CD4-positive, alpha-beta T cell treated with Interleukin-15 for 1 hour (primary cell): Measurements from ENCODE around the gene SLC7A10.
"Not testable (repeated sequence)": the region's sequence is repeated elsewhere in the genome, so short reads cannot be mapped to it uniquely, and the experiment has no call there.

Experiments used
- DNase-seq: peaks from one replicate; pipeline ENCODE4 v3.0.0-alpha.2; 2020

The SLC7A10 gene

GRCh38 chr19:33215438-33216197, 10.0 kb downstream of the SLC7A10 start:
- DNase-seq = no peak

DNA sequence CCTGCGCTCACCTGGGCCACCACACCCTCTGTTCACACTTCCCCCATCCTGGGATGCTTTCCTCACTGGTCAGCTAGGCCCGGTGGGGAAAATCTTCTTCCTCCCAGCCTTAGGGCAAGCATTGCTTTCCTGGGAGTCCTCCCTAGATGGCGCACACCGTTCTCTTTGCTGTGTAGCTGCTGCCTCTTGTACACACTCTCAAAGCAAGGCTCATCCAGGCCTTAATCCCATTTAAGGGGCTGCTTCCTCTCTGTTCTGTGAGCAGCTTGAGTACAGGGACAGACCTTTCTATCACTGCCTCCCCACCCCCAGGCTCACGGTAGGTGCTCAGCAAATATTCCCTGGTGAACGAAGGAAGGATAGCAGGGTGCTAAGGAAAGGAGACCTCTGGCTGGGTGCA, 11.1 kb downstream of the SLC7A10 start:
- DNase-seq = no peak

GRCh38 chr19:33212436-33213172, 13.0 kb downstream of the SLC7A10 start:
- DNase-seq = no peak

DNA sequence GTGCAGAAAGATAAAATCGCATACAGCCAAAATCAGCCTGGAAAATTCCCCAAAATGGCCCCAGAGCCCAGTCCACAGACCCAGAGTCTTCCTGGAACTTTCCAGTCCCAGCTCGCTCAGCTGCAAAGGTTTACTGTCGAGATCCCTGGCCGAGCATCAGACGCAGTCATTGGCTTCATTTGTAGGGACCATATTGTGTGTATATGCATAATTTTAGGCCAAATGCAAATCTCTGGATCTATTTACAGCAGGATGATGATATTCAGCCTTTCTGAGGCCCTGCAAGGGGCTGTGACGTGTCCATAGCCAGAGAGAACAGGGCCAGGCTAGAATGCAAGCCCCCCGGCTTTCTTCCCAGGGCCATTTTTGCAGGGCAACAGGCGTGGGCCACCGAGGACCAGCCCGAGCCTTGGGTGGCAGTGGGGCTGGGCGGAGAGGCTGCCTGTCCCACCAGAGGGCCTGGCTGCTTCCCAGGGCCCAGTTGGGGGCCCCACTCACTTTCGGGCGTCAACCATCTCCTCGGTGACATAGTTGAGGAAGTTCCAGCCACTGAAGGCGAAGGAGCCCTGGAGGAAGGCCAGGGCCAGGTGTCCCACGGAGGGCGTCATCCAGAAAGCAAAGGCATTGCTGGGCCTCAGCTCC, 13.7 kb downstream of the SLC7A10 start:
- DNase-seq = no peak

GRCh38 chr19:33210266-33210940, 15.2 kb downstream of the SLC7A10 start:
- no peak for DNase-seq

- not testable (repeated sequence) for DNase-seq
These were observed 15.8 kb downstream of the SLC7A10 start for GRCh38 chr19:33209850-33210230.

DNA sequence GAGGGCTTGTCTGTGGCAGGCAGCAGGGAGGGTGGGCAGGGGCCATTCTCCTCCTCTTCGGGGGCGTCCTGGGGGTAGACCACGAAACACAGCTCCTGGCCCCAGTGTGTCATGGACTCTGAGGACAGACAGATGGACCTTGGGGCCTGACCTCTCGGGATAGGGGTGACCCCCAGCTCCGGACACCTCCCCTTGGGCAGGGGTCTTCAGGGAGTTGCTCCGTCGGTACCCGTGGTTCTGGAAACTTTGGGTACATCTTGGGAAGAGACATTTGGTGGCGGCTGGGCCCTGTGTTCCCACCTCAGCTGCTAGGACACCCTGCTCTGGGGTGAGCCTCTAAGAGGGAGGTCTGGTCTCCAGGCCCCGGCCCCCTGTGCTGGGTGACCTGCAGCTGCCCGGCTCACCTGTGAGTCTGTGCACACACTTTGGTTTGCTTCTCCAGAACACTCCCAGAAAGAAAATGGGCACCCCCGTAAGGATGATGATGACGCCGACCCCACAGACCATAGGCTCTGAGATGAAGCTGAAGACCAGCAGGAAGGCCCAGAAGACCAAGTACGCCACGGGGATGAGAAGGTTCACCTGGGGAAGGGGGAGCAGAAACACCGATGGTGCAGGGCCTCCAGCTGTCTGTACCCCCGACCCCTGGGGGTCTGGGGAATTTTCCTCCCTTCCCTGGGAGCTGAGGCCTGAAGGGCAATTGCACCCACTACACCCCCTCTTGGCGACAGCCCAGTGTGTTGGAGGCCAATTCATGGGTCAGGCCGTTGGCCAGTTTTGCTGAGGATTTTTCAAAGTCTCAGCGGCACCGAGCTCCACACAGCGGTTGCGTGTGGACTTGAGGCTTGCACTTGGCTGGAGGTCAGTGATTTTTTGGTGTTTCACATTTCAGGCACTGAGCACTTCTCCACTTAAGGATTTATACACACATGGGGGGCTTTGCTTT, 16.5 kb downstream of the SLC7A10 start:
- no peak for DNase-seq

- DNase-seq = no peak
These were observed 17.2 kb downstream of the SLC7A10 start for GRCh38 chr19:33208371-33208895.

DNA sequence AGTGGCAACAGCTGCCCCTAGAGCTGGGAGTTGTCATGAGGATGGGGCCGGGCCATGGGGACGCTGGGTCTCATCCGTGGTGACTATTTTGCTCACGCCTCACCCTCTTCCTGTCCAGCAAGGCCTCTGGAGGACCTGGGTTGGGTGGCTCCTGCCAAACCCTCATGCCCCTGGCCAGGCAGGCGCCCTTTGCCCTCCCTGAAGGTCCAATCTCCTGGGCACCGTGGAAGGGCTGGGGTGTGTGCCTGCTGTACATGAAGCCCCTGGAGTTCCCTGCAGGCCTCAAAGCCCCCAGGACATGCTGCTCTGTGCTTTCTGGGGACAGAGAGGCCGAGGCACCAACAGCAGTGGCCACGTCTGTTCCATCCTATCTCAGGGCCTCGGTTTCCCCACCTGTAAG, 17.7 kb downstream of the SLC7A10 start:
- no peak for DNase-seq

- DNase-seq = no peak
These were observed 18.5 kb downstream of the SLC7A10 start for GRCh38 chr19:33207040-33207620.

DNA sequence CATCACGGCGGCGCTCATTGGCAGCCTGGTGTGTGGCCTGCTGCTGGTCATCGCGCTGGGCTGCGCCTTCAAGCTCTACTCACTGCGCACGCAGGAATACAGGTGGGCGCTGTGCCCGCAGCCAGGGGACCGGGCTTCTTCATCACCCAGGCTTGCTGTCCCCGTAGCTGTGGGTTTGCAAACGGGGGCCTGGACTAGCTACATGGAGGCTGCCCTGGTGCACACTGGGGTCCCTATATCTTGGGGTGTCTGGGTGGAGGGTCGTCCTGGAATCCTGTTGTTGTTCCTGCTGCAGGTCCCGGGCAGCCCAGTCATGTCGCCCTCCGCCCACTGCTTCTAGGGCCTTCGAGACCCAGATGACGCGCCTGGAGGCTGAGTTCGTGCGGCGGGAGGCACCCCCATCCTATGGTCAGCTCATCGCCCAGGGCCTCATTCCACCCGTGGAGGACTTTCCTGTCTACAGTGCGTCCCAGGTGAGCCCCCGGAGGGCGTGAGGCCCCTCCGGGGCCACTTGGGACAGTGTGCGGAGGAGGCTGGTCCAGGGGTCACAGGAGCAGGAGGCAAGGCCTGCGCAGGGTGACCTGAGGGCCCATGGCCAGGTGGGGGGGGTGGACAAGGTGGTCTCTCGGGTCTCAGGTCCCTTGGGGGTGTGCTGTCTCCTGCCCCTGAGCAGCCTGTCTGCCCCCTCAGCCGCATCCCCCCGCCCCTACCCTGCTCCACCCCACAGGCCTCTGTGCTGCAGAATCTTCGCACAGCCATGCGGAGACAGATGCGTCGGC, 19.2 kb downstream of the SLC7A10 start:
- DNase-seq = no peak

DNA sequence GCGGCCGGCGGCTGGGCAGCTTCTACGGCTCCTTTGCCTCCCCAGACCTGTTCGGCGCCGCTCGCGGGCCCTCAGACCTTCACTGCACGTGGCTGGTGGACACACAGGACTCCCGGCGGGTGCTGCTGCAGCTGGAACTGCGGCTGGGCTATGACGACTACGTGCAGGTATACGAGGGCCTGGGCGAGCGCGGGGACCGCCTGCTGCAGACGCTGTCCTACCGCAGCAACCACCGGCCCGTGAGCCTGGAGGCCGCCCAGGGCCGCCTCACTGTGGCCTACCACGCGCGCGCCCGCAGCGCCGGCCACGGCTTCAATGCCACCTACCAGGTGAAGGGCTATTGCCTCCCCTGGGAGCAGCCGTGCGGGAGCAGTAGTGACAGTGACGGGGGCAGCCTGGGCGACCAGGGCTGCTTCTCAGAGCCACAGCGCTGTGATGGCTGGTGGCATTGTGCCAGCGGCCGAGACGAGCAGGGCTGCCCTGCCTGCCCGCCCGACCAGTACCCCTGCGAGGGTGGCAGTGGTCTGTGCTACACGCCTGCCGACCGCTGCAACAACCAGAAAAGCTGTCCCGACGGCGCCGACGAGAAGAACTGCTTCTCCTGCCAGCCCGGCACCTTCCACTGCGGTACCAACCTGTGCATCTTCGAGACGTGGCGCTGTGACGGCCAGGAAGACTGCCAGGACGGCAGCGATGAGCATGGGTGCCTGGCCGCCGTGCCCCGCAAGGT, 20.0 kb downstream of the SLC7A10 start:
- DNase-seq = no peak

DNA sequence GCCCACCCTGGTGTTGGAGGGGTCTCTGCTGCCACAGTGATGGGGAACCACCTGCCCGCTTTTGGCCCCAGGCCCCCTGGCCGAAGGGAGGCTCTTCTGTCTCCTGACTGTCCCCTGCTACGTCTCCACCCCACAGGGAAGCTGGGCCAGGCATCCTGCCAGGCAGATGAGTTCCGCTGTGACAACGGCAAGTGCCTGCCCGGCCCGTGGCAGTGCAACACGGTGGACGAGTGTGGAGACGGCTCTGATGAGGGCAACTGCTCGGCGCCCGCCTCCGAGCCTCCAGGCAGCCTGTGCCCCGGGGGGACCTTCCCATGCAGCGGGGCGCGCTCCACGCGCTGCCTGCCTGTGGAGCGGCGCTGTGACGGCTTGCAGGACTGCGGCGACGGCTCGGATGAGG, 20.5 kb downstream of the SLC7A10 start:
- no peak for DNase-seq

- no peak for DNase-seq
These were observed 21.3 kb downstream of the SLC7A10 start for GRCh38 chr19:33204136-33204973.

GRCh38 chr19:33203529-33203928, 22.1 kb downstream of the SLC7A10 start:
- no peak for DNase-seq

DNA sequence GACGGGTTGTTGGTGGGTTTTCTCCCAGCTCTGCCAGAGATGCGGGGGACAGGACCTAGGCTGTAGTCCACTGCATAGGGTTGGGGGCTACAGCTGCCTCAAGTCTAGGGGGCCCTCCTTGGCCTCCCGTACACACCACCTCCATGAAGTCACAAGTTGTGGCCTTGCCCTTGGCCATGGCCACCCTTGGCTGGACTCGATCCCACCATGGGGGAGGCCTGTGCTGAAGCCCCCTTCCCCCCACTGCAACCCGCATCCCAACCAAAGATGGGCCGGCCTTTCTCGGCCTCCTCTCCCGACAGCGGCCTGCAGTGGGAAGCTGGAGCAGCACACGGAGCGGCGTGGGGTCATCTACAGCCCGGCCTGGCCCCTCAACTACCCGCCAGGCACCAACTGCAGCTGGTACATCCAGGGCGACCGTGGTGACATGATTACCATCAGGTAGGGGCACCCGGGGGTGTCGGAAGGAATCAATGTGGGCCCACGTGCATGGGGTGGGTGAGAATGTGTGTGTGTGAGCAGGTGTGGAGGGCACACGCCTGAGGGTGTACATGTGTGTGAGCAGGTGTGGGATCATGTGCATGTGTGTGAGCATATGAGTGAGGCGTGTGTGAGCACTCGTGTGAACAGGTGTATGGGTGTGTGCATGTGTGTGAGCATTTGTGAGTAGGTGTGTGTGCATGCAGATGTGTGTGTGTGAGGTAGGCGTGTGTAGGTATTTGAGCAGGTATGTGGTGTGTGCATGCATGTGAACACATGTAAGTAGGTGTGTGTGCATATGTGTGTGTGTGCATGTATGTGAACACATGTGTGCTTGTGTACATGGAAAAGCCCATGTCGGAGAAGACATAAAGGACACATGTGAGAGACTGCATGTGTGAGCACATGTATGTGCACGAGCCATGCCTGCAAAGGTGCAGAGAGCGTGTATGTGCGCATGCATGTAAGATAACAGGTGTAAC, 22.8 kb downstream of the SLC7A10 start:
- DNase-seq = no peak

DNA sequence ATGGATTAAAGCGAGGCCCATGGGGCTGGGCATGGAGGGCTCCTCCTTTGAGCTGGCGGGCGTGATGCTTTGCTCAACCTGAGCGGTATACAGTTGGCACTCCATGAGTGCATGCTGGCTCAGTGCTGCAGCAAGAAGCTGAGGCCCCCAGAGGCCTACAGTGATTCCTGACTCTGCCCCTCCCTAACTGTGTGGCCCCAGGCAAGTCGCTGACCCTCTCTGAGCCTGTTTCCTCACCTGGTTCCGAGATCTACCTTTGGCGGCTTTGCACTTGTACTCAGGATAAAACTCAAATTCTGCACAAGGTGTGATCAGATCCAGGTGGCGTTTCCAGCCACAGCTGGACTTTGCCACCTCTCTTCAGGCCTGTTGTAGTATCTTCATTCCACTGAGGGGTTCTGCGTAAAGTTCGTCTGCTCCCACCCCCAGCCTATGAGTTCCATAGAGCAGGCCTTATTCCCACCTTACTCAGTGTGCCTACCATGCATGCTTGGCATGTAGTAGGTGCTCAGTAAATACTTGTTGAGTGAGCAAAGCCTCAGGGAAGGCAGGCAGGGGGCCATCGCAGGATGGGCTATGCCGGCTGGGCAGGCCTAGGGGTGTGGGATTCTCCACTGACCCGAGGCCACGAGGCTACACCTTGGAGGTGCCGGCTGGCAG, 23.6 kb downstream of the SLC7A10 start:
- no peak for DNase-seq
